Endothelial cell of umbilical vein (primary cell): ENCODE measurements around the gene SOD3. TPM values are rescaled to one million over a fixed set of nuclear protein-coding genes. Genes with fewer than 3 reads are reported as not detected.

Experiments
- BruUV-seq: library from RNA; stranded (reverse); fragments of 400-500 nt; replicated peaks from 2 replicates; lab custom pipeline; 2021; lab: Mats Ljungman, UMichigan
- CTCF ChIA-PET: fragments of 300-600, 350-600 bp; sonication (Branson Sonifier 250); formaldehyde crosslinking; loops from one replicate; lab custom pipeline; 2021; ENCODE audit warnings: antibody characterized with exemption, inconsistent platforms; lab: Charles Lee
- POLR2A ChIA-PET: fragments of 300-600, 350-600 bp; sonication (Branson Sonifier 250); formaldehyde crosslinking; loops from one replicate; lab custom pipeline; 2021; ENCODE audit warnings: antibody characterized with exemption, inconsistent platforms; lab: Charles Lee
- DNase-seq: peaks from one replicate; pipeline ENCODE4 v3.0.0-alpha.2; 2011; ENCODE audit warnings: low read depth, low spot score
- FAIRE-seq: peaks from 2 replicates; lab custom pipeline; 2011; peaks lifted over from hg19 to GRCh38; lab: Jason Lieb, UNC
- H2AFZ ChIP-seq: 2 replicates; pipeline ENCODE4 v1.6.0; 2012; ENCODE audit warnings: low read depth, low read length, control low read depth, inconsistent platforms
- H3K27ac ChIP-seq: 2 replicates; pipeline ENCODE4 v1.5.1; 2011; ENCODE audit warnings: low read depth, mild to moderate bottlenecking, control low read depth, low read length, moderate library complexity; ENCODE audit not compliant: insufficient read depth
- H3K27me3 ChIP-seq, 2 experiments: 2 replicates each; pipeline versions ENCODE4 v1.6.0 to v1.6.1; 2011; ENCODE audit warnings: low read length in 2 of 2, mixed read lengths in 1 of 2; ENCODE audit not compliant: control insufficient read depth in 2 of 2, insufficient read depth in 2 of 2
- H3K36me3 ChIP-seq, 2 experiments: 2 replicates in 1 of 2; 3 replicates in 1 of 2; pipeline ENCODE4 v1.5.1; 2011; ENCODE audit warnings: low read length in 2 of 2, mild to moderate bottlenecking in 1 of 2, moderate library complexity in 1 of 2; ENCODE audit not compliant: control insufficient read depth in 2 of 2, insufficient read depth in 2 of 2; ENCODE audit errors: extremely low read depth in 1 of 2
- H3K4me1 ChIP-seq: 3 replicates; pipeline ENCODE4 v1.5.1; 2011; ENCODE audit warnings: mild to moderate bottlenecking, low read length; ENCODE audit not compliant: control insufficient read depth, insufficient read depth; ENCODE audit errors: extremely low read depth
- H3K4me2 ChIP-seq: 2 replicates; pipeline ENCODE4 v1.6.1; 2011; ENCODE audit warnings: low read length, control low read depth, mixed read lengths; ENCODE audit not compliant: insufficient read depth
- H3K4me3 ChIP-seq, 3 experiments: fragments of 200-600 bp in 1 of 3; sonication (generic), shearing (Covaris generic) in 1 of 3; replicated peaks in 1 of 3; 2 replicates each; pipeline ENCODE4 v1.5.1; 2011 to 2016; ENCODE audit warnings: control low read depth in 3 of 3, low read length in 3 of 3, mild to moderate bottlenecking in 2 of 3, inconsistent platforms in 1 of 3, low read depth in 1 of 3, moderate library complexity in 1 of 3; ENCODE audit not compliant: insufficient read depth in 1 of 3
- H3K79me2 ChIP-seq: 2 replicates; pipeline ENCODE4 v1.6.0; 2012; ENCODE audit warnings: low read length, inconsistent platforms; ENCODE audit not compliant: control insufficient read depth, insufficient read depth
- H3K9ac ChIP-seq: replicated peaks from 2 replicates; pipeline ENCODE3; 2011; ENCODE audit warnings: low read length, control low read depth; ENCODE audit not compliant: insufficient read depth; ENCODE audit errors: extremely low read depth
- H3K9me1 ChIP-seq: replicated peaks from 3 replicates; pipeline ENCODE4 v1.6.0; 2011; ENCODE audit warnings: mild to moderate bottlenecking, low read length; ENCODE audit not compliant: control insufficient read depth, insufficient read depth; ENCODE audit errors: extremely low read depth
- H3K9me3 ChIP-seq: replicated peaks from 2 replicates; pipeline ENCODE4 v1.5.1; 2012; ENCODE audit warnings: low read length, inconsistent platforms; ENCODE audit not compliant: control insufficient read depth, insufficient read depth
- H4K20me1 ChIP-seq: replicated peaks from 2 replicates; pipeline ENCODE3; 2011; ENCODE audit warnings: mild to moderate bottlenecking, low read length; ENCODE audit not compliant: control insufficient read depth, insufficient read depth; ENCODE audit errors: extremely low read depth
- FOS ChIP-seq: IDR thresholded peaks from 2 replicates; pipeline ENCODE4 v1.6.1; 2011; ENCODE audit warnings: mild to moderate bottlenecking, low read length, moderate library complexity, borderline replicate concordance; ENCODE audit not compliant: insufficient read depth
- GATA2 ChIP-seq: IDR thresholded peaks from 2 replicates; pipeline ENCODE4 v1.7.0; 2011; ENCODE audit warnings: low read depth, mild to moderate bottlenecking, moderate library complexity, mixed read lengths, low read length; ENCODE audit not compliant: insufficient read length, insufficient read depth
- JUN ChIP-seq: IDR thresholded peaks from 2 replicates; pipeline ENCODE4 v1.6.1; 2011; ENCODE audit warnings: borderline replicate concordance, low read depth; ENCODE audit not compliant: insufficient read length, insufficient read depth
- POLR2A ChIP-seq: IDR thresholded peaks from 2 replicates; pipeline ENCODE4 v1.6.1; 2012; ENCODE audit warnings: low read depth, mild to moderate bottlenecking, control low read depth, low read length
- dilution Hi-C: fragments of 300-500 bp; cut with MboI; formaldehyde crosslinking; loops from one replicate; pipeline ENCODE4 v1.15.0; 2019; ENCODE audit warnings: low sequenced_read_pairs; ENCODE audit not compliant: extremely low pct_ligation_motif_present
- intact Hi-C: fragments of 100-400 bp; cut with micrococcal nuclease; formaldehyde crosslinking; loops from one replicate; pipeline ENCODE4 v1.10.0; 2022
- polyA plus RNA-seq, 4 experiments: library from polyadenylated mRNA; depleted of rRNA in 3 of 4; stranded (reverse) in 3 of 4; unstranded in 1 of 4; fragments of >200 nt; gene quantifications; 2 replicates each; pipeline versions ENCODE4 v1.2.1 to v1.2.3, GENCODE V29; 2011 to 2012; ENCODE audit warnings: missing spikeins in 1 of 4
- total RNA-seq: library from RNA; stranded (reverse); gene quantifications from 2 replicates; pipeline ENCODE4 v1.2.3, GENCODE V29; 2021
- TF ChIP-seq, protein P1 (sequence below): IDR thresholded peaks from 2 replicates; pipeline ENCODE4 v1.6.1; 2011; ENCODE audit not compliant: insufficient read depth, insufficient read length
- TF ChIP-seq, protein P2 (sequence below), 2 donors: IDR thresholded peaks; 1 replicate in 1 of 2; 2 replicates in 1 of 2; pipeline ENCODE4 v1.5.1; 2011; ENCODE audit warnings: low read length in 2 of 2, mild to moderate bottlenecking in 2 of 2, moderate library complexity in 2 of 2, control low read depth in 1 of 2, inconsistent platforms in 1 of 2, low read depth in 1 of 2; ENCODE audit not compliant: insufficient read depth in 1 of 2; ENCODE audit errors: extremely low read depth in 1 of 2

SOD3 gene
- total and polyA plus RNA-seq, 2 donors (not counting 3 experiments of a cell fraction or from before 2014, with no cell fraction given) = not detected

GRCh38 chr4:24843096-24843495 lies 47.7 kb downstream of the SOD3 start:
- Histone ChIP-seq H3K4me2 (peak overlapping the region; percentile 53), H3K9me1 (no peaks in the 10 kb centered on the region), H3K79me2 (no peaks in the 10 kb centered on the region), H3K27ac (no peak overlapping the region), H2AFZ (no peak overlapping the region), H3K36me3 (no peaks in the 10 kb centered on the region), H3K4me1 (peaks cover 15% of the 10 kb centered on the region), H3K9ac (no peak overlapping the region), H4K20me1 (no peaks in the 10 kb centered on the region), H3K4me3 (no peak overlapping the region), H3K27me3 (no peaks in the 10 kb centered on the region), H3K9me3 (no peaks in the 10 kb centered on the region)
- intact Hi-C loops (loop anchor here (2.0 to 5.0 kb wide), 2 partner anchors 69 to 136 kb away; partner anchors contain the start of gene CCDC149), dilution Hi-C loops (no loop called here)
- ChIA-PET CTCF (interaction anchor here (1.6 to 1.7 kb wide), 2 partner anchors 27 to 137 kb away, joined by 5 to 8 read pairs; no protein-coding TSS in a partner anchor), POLR2A (no interaction called here)
- no TSS peak for BruUV-seq
- peak; percentile 77 for DNase-seq
- peak; percentile 70 for FAIRE-seq
- no peak for TF ChIP-seq FOS
- TF ChIP-seq GATA2 = peak; percentile 45

GRCh38 chr4:24845132-24845531 lies 49.8 kb downstream of the SOD3 start:
- ChIA-PET POLR2A (no interaction called here), CTCF (no interaction called here)
- FAIRE-seq = no peak
- Histone ChIP-seq H3K4me2 (no peak overlapping the region), H3K36me3 (no peaks in the 10 kb centered on the region), H3K9me1 (no peaks in the 10 kb centered on the region), H3K27ac (no peak overlapping the region), H4K20me1 (no peaks in the 10 kb centered on the region), H3K9ac (no peak overlapping the region), H3K9me3 (no peaks in the 10 kb centered on the region), H3K4me3 (no peak overlapping the region), H3K79me2 (no peaks in the 10 kb centered on the region), H3K27me3 (no peaks in the 10 kb centered on the region), H2AFZ (no peak overlapping the region), H3K4me1 (peaks cover 15% of the 10 kb centered on the region)
- no TSS peak for BruUV-seq
- dilution Hi-C loops (no loop called here), intact Hi-C loops (no loop called here)
- TF ChIP-seq POLR2A (no peak), JUN (no peak), GATA2 (no peak)
- TF ChIP-seq, protein P1, sequence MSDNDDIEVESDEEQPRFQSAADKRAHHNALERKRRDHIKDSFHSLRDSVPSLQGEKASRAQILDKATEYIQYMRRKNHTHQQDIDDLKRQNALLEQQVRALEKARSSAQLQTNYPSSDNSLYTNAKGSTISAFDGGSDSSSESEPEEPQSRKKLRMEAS = no peak
- TF ChIP-seq, protein P2, sequence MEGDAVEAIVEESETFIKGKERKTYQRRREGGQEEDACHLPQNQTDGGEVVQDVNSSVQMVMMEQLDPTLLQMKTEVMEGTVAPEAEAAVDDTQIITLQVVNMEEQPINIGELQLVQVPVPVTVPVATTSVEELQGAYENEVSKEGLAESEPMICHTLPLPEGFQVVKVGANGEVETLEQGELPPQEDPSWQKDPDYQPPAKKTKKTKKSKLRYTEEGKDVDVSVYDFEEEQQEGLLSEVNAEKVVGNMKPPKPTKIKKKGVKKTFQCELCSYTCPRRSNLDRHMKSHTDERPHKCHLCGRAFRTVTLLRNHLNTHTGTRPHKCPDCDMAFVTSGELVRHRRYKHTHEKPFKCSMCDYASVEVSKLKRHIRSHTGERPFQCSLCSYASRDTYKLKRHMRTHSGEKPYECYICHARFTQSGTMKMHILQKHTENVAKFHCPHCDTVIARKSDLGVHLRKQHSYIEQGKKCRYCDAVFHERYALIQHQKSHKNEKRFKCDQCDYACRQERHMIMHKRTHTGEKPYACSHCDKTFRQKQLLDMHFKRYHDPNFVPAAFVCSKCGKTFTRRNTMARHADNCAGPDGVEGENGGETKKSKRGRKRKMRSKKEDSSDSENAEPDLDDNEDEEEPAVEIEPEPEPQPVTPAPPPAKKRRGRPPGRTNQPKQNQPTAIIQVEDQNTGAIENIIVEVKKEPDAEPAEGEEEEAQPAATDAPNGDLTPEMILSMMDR (IDR thresholded peaks at IDR 0.05; ENCODE audit: extremely low read depth in 1 of 2, insufficient read depth in 1 of 2, low read depth in 1 of 2, low read length in 2 of 2) = no peak
- no peak for DNase-seq
